ENCODE results near the gene NKD1. TPM values are rescaled to one million over a fixed set of nuclear protein-coding genes. Genes with fewer than 3 reads are reported as not detected.

The NKD1 gene
- total and polyA plus RNA-seq, 2 experiments from 2014 or later, result 0.86 to 1.4 TPM

- H3K9me3 ChIP-seq (ENCODE audit: low read depth), result no peaks in the 10 kb centered on the region
- H3K27me3 ChIP-seq, result peaks cover 23% of the 10 kb centered on the region
- no peak for TF ChIP-seq CTCF (IDR thresholded peaks at IDR 0.05; ENCODE audit: low read depth, low read length)
- no peaks in the 10 kb centered on the region for H3K4me1 ChIP-seq (ENCODE audit: low read depth)
- no peak overlapping the region for H3K4me3 ChIP-seq
- H3K27ac ChIP-seq, result no peak overlapping the region
- no peak for DNase-seq (ENCODE audit: low read depth in 1 of 2, low spot score in 1 of 2)
- no peaks in the 10 kb centered on the region for H3K36me3 ChIP-seq
These were observed 25.9 kb upstream of the NKD1 start for GRCh38 chr16:50522324-50522723.

- Histone ChIP-seq H3K36me3 (no peaks in the 10 kb centered on the region), H3K9me3 (ENCODE audit: low read depth) (no peaks in the 10 kb centered on the region), H3K4me1 (ENCODE audit: low read depth) (no peaks in the 10 kb centered on the region), H3K27me3 (peaks cover 29% of the 10 kb centered on the region), H3K27ac (no peak overlapping the region), H3K4me3 (no peak overlapping the region)
- TF ChIP-seq CTCF (IDR thresholded peaks at IDR 0.05; ENCODE audit: low read depth, low read length), result no peak
- no peak for DNase-seq (ENCODE audit: low read depth in 1 of 2, low spot score in 1 of 2)
These were observed 24.5 kb upstream of the NKD1 start for GRCh38 chr16:50523710-50524109.

- H3K4me1 ChIP-seq (ENCODE audit: low read depth), result no peaks in the 10 kb centered on the region
- TF ChIP-seq CTCF (IDR thresholded peaks at IDR 0.05; ENCODE audit: low read depth, low read length), result no peak
- no peaks in the 10 kb centered on the region for H3K36me3 ChIP-seq
- no peak overlapping the region for H3K27ac ChIP-seq
- H3K9me3 ChIP-seq (ENCODE audit: low read depth), result no peaks in the 10 kb centered on the region
- no peak for DNase-seq (ENCODE audit: low read depth in 1 of 2, low spot score in 1 of 2)
- peaks cover 29% of the 10 kb centered on the region for H3K27me3 ChIP-seq
- H3K4me3 ChIP-seq, result no peak overlapping the region
These were observed 22.9 kb upstream of the NKD1 start for GRCh38 chr16:50525262-50525661.

- no peaks in the 10 kb centered on the region for H3K4me1 ChIP-seq (ENCODE audit: low read depth)
- DNase-seq (ENCODE audit: low read depth in 1 of 2, low spot score in 1 of 2), result no peak
- H3K27ac ChIP-seq, result no peak overlapping the region
- peaks cover 29% of the 10 kb centered on the region for H3K27me3 ChIP-seq
- H3K9me3 ChIP-seq (ENCODE audit: low read depth), result no peaks in the 10 kb centered on the region
- H3K36me3 ChIP-seq, result no peaks in the 10 kb centered on the region
- TF ChIP-seq CTCF (IDR thresholded peaks at IDR 0.05; ENCODE audit: low read depth, low read length), result no peak
- H3K4me3 ChIP-seq, result no peak overlapping the region
These were observed 22.5 kb upstream of the NKD1 start for GRCh38 chr16:50525716-50526115.

- no peak for DNase-seq (ENCODE audit: low read depth in 1 of 2, low spot score in 1 of 2)
- no peak for TF ChIP-seq CTCF (IDR thresholded peaks at IDR 0.05; ENCODE audit: low read depth, low read length)
- Histone ChIP-seq H3K27ac (no peak overlapping the region), H3K4me1 (ENCODE audit: low read depth) (no peaks in the 10 kb centered on the region), H3K9me3 (ENCODE audit: low read depth) (no peaks in the 10 kb centered on the region), H3K36me3 (no peaks in the 10 kb centered on the region), H3K4me3 (no peak overlapping the region), H3K27me3 (peaks cover 29% of the 10 kb centered on the region)
These were observed 21.9 kb upstream of the NKD1 start for GRCh38 chr16:50526249-50526648.

- DNase-seq (ENCODE audit: low read depth in 1 of 2, low spot score in 1 of 2), result no peak
These were observed 21.4 kb upstream of the NKD1 start for GRCh38 chr16:50526796-50527195.

More at GRCh38 chr16:50526796-50527195, 21.4 kb upstream of the NKD1 start:
- peaks cover 29% of the 10 kb centered on the region for H3K27me3 ChIP-seq
- no peak overlapping the region for H3K4me3 ChIP-seq
- H3K27ac ChIP-seq, result no peak overlapping the region
- no peaks in the 10 kb centered on the region for H3K4me1 ChIP-seq (ENCODE audit: low read depth)
- no peak for TF ChIP-seq CTCF (IDR thresholded peaks at IDR 0.05; ENCODE audit: low read depth, low read length)
- no peaks in the 10 kb centered on the region for H3K36me3 ChIP-seq
- no peaks in the 10 kb centered on the region for H3K9me3 ChIP-seq (ENCODE audit: low read depth)
